ENCODE results near the gene PSMA4. TPM values are rescaled to one million over a fixed set of nuclear protein-coding genes. Genes with fewer than 3 reads are reported as not detected.
"Not testable (repeated sequence)": the region's sequence is repeated elsewhere in the genome, so short reads cannot be mapped to it uniquely, and the experiment has no call there.

PSMA4 gene
- total and polyA plus RNA-seq, 2 experiments from 2014 or later: 215 to 232 TPM

- H4K20me1 ChIP-seq (ENCODE audit: insufficient read depth, poor library complexity, severe bottlenecking): peaks cover 15% of the 10 kb centered on the region
- peaks cover 18% of the 10 kb centered on the region for H3K79me2 ChIP-seq
- TF ChIP-seq EZH2 (IDR thresholded peaks at IDR 0.05; ENCODE audit: borderline replicate concordance): no peak
- TF ChIP-seq EZH2phosphoT487 (IDR thresholded peaks at IDR 0.05; ENCODE audit: low read depth, severe bottlenecking, unreplicated experiment): no peak
- no peak for TF ChIP-seq CTCF (IDR thresholded peaks at IDR 0.05; ENCODE audit: poor library complexity)
- no peaks in the 10 kb centered on the region for H3K9me2 ChIP-seq (replicated peaks; ENCODE audit: insufficient read depth)
- WGBS (ENCODE audit: low lambda C conversion rate, missing lambda C conversion rate): 72% methylated on average over 5 of the region's 5 CpGs
- H3K27ac ChIP-seq: peak overlapping the region; percentile 62
- no peaks in the 10 kb centered on the region for H3K36me3 ChIP-seq (replicated peaks; ENCODE audit: insufficient read depth, low read depth)
- no peaks in the 10 kb centered on the region for H3K27me3 ChIP-seq
- H3K4me1 ChIP-seq (ENCODE audit: insufficient read depth): peaks cover 13% of the 10 kb centered on the region
- no peak overlapping the region for H3K4me3 ChIP-seq
- peak; percentile 20 for DNase-seq (ENCODE audit: low spot score)
- H3K9me3 ChIP-seq (ENCODE audit: low read depth): no peaks in the 10 kb centered on the region
- no peak overlapping the region for H3K4me2 ChIP-seq
- H2AFZ ChIP-seq: no peak overlapping the region
Observed at GRCh38 chr15:78537266-78537905, 2.9 kb upstream of the PSMA4 start.

GRCh38 chr15:78538358-78538757 is 1.9 kb upstream of the PSMA4 start:
- WGBS (ENCODE audit: low lambda C conversion rate, missing lambda C conversion rate): 79% methylated on average over 1 of the region's 1 CpG
- TF ChIP-seq CTCF (IDR thresholded peaks at IDR 0.05; ENCODE audit: poor library complexity) (no peak), EZH2 (IDR thresholded peaks at IDR 0.05; ENCODE audit: borderline replicate concordance) (no peak)
- H3K27me3 ChIP-seq: no peaks in the 10 kb centered on the region

GRCh38 chr15:78539464-78540140 is 642 bp upstream of the PSMA4 start:
- H3K27ac ChIP-seq: peak overlapping the region; percentile 95
- WGBS (ENCODE audit: low lambda C conversion rate, missing lambda C conversion rate): 88% methylated on average over 18 of the region's 18 CpGs
- peak overlapping the region; percentile 83 for H3K4me2 ChIP-seq
- H2AFZ ChIP-seq: peak overlapping the region; percentile 88
- not testable (repeated sequence) for H3K9me3 ChIP-seq (ENCODE audit: low read depth); DNase-seq (ENCODE audit: low spot score); H3K36me3 ChIP-seq (replicated peaks; ENCODE audit: insufficient read depth, low read depth); H3K9me2 ChIP-seq (replicated peaks; ENCODE audit: insufficient read depth); H3K27me3 ChIP-seq
- H3K79me2 ChIP-seq: peaks cover 27% of the 10 kb centered on the region
- peaks cover 16% of the 10 kb centered on the region for H4K20me1 ChIP-seq (ENCODE audit: insufficient read depth, poor library complexity, severe bottlenecking)
- H3K4me1 ChIP-seq (ENCODE audit: insufficient read depth): peaks cover 14% of the 10 kb centered on the region
- H3K4me3 ChIP-seq: peak overlapping the region; percentile 74

More at GRCh38 chr15:78538358-78538757, 1.9 kb upstream of the PSMA4 start:
- Histone ChIP-seq H3K36me3 (replicated peaks; ENCODE audit: insufficient read depth, low read depth) (no peaks in the 10 kb centered on the region), H4K20me1 (ENCODE audit: insufficient read depth, poor library complexity, severe bottlenecking) (peaks cover 16% of the 10 kb centered on the region), H3K9me3 (ENCODE audit: low read depth) (no peaks in the 10 kb centered on the region), H3K79me2 (peaks cover 27% of the 10 kb centered on the region), H3K4me2 (no peak overlapping the region), H3K27ac (peak overlapping the region; percentile 62), H3K4me1 (ENCODE audit: insufficient read depth) (peaks cover 14% of the 10 kb centered on the region), H3K4me3 (no peak overlapping the region), H3K9me2 (replicated peaks; ENCODE audit: insufficient read depth) (no peaks in the 10 kb centered on the region), H2AFZ (no peak overlapping the region)
- DNase-seq (ENCODE audit: low spot score): no peak
